ENCODE results near the gene KRTAP5-10. TPM values are rescaled to one million over a fixed set of nuclear protein-coding genes. Genes with fewer than 3 reads are reported as not detected.
"Not testable (repeated sequence)": the region's sequence is repeated elsewhere in the genome, so short reads cannot be mapped to it uniquely, and the experiment has no call there.

Gene KRTAP5-10
- total RNA-seq, 1 experiment from 2014 or later = not detected

- Mint-ChIP-seq H3K4me1 (ENCODE audit: low read depth, unreplicated experiment) (peaks cover 20% of the 10 kb centered on the region), H3K27me3 (ENCODE audit: unreplicated experiment) (peaks cover 12% of the 10 kb centered on the region)
- H3K36me3 Mint-ChIP-seq (ENCODE audit: insufficient read depth, unreplicated experiment); H3K27ac Mint-ChIP-seq (ENCODE audit: unreplicated experiment); H3K9me3 Mint-ChIP-seq (ENCODE audit: low read depth, unreplicated experiment); intact Hi-C loops (cut with micrococcal nuclease; ENCODE audit: unreplicated experiment); BruUV-seq (replicated peaks); H3K4me3 Mint-ChIP-seq (ENCODE audit: low read depth, unreplicated experiment): not testable (repeated sequence)
- CTCF ChIA-PET = interaction anchor here (0.8 to 1.2 kb wide), 2 partner anchors 9 to 198 kb away, joined by 3 read pairs; no protein-coding TSS in a partner anchor
- TF ChIP-seq, protein P1, sequence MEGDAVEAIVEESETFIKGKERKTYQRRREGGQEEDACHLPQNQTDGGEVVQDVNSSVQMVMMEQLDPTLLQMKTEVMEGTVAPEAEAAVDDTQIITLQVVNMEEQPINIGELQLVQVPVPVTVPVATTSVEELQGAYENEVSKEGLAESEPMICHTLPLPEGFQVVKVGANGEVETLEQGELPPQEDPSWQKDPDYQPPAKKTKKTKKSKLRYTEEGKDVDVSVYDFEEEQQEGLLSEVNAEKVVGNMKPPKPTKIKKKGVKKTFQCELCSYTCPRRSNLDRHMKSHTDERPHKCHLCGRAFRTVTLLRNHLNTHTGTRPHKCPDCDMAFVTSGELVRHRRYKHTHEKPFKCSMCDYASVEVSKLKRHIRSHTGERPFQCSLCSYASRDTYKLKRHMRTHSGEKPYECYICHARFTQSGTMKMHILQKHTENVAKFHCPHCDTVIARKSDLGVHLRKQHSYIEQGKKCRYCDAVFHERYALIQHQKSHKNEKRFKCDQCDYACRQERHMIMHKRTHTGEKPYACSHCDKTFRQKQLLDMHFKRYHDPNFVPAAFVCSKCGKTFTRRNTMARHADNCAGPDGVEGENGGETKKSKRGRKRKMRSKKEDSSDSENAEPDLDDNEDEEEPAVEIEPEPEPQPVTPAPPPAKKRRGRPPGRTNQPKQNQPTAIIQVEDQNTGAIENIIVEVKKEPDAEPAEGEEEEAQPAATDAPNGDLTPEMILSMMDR (IDR thresholded peaks at IDR 0.05; ENCODE audit: unreplicated experiment) = peak; percentile 35
- DNase-seq = peak; percentile 69
Measured at GRCh38 chr11:71588822-71589545, 23.6 kb downstream of the KRTAP5-10 start.

DNA sequence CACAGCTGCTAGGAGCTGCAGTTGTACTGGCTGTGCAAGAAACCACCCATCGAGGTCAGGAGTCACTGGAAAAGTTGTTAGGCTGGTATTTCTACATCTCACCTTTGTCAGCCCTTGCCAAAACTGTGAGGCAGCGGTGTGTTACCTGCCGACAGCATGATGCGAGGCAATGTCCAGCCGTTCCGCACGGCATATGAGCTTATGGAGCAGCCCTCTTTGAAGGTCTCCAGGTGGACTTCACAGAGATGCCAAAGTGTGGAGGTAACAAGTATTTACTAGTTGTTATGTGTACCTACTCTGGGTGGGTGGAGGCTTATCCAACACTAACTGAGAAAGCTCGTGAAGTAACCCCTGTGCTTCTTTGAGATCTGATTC, 24.2 kb downstream of the KRTAP5-10 start:
- BruUV-seq (replicated peaks); H3K4me3 Mint-ChIP-seq (ENCODE audit: low read depth, unreplicated experiment); intact Hi-C loops (cut with micrococcal nuclease; ENCODE audit: unreplicated experiment); H3K27ac Mint-ChIP-seq (ENCODE audit: unreplicated experiment); H3K9me3 Mint-ChIP-seq (ENCODE audit: low read depth, unreplicated experiment); H3K36me3 Mint-ChIP-seq (ENCODE audit: insufficient read depth, unreplicated experiment): not testable (repeated sequence)
- Mint-ChIP-seq H3K27me3 (ENCODE audit: unreplicated experiment) (peaks cover 17% of the 10 kb centered on the region), H3K4me1 (ENCODE audit: low read depth, unreplicated experiment) (peaks cover 20% of the 10 kb centered on the region)
- DNase-seq = peak; percentile 26
- CTCF ChIA-PET = interaction anchor here (0.8 to 1.2 kb wide), 2 partner anchors 10 to 197 kb away, joined by 3 read pairs; no protein-coding TSS in a partner anchor

DNA sequence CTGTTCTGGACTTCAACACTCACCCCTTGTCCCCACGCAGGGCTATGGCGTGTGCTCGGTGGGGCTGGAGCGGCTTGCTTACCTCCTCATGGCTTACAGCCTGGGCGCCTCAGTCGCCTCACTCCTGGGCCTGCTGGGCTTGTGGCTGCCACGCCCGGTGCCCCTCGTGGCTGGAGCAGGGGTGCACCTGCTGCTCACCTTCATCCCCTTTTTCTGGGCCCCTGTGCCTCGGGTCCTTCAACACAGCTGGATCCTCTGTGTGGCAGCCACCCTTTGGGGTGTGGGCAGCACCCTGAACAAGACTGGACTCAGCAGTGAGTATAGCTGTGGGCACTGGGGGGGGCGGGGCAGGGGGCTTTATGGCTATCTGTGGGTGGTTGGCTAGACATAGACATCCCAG, 37.9 kb downstream of the KRTAP5-10 start:
- H3K36me3 Mint-ChIP-seq (ENCODE audit: insufficient read depth, unreplicated experiment); H3K9me3 Mint-ChIP-seq (ENCODE audit: low read depth, unreplicated experiment); DNase-seq; H3K4me3 Mint-ChIP-seq (ENCODE audit: low read depth, unreplicated experiment); CTCF ChIA-PET; H3K27ac Mint-ChIP-seq (ENCODE audit: unreplicated experiment); BruUV-seq (replicated peaks); H3K4me1 Mint-ChIP-seq (ENCODE audit: low read depth, unreplicated experiment); intact Hi-C loops (cut with micrococcal nuclease; ENCODE audit: unreplicated experiment): not testable (repeated sequence)
- H3K27me3 Mint-ChIP-seq (ENCODE audit: unreplicated experiment) = peaks cover 55% of the 10 kb centered on the region

- TF ChIP-seq, protein P1 (IDR thresholded peaks at IDR 0.05; ENCODE audit: unreplicated experiment) = peak; percentile 63
- BruUV-seq (replicated peaks); H3K4me1 Mint-ChIP-seq (ENCODE audit: low read depth, unreplicated experiment); H3K4me3 Mint-ChIP-seq (ENCODE audit: low read depth, unreplicated experiment); H3K36me3 Mint-ChIP-seq (ENCODE audit: insufficient read depth, unreplicated experiment); H3K27ac Mint-ChIP-seq (ENCODE audit: unreplicated experiment); intact Hi-C loops (cut with micrococcal nuclease; ENCODE audit: unreplicated experiment); H3K9me3 Mint-ChIP-seq (ENCODE audit: low read depth, unreplicated experiment): not testable (repeated sequence)
- CTCF ChIA-PET = interaction anchor here (1.1 kb wide), 1 partner anchor 25 kb away, joined by 3 read pairs; no protein-coding TSS in a partner anchor
- peak; percentile 51 for DNase-seq
- H3K27me3 Mint-ChIP-seq (ENCODE audit: unreplicated experiment) = peaks cover 57% of the 10 kb centered on the region
Measured at GRCh38 chr11:71604798-71605488, 39.6 kb downstream of the KRTAP5-10 start.

DNA sequence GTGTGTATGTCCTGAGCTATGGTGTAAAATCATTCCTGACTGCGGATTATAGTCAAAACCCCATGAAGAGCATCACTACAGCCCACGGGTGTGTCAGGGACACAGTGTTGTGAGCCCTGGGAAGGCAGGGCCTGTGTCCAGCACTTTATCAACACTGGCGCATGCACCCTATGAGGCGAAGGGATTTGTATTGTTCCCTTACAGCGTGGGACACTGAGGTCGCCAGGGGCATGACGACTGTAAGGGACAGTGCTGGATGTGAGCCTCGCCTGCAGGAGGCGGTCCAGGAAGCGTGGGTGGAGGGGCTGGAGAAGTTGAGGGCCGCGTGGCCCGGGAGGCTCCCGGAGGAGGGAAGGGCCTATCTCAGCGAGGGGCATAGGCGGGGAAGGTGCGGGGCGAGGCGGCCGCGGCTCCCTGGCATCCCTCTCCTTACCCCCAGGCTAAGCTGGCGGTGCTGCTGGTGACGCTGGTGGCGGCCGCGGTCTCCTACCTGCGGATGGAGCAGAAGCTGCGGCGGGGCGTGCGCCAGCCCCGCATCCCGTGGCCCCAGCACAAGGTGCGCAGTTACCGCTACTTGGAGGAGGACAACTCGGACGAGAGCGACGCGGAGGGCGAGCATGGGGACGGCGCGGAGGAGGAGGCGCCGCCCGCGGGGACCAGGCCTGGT, 41.6 kb downstream of the KRTAP5-10 start:
- Mint-ChIP-seq H3K4me3 (ENCODE audit: low read depth, unreplicated experiment) (peak overlapping the region; percentile 43), H3K27me3 (ENCODE audit: unreplicated experiment) (peaks cover 48% of the 10 kb centered on the region)
- CTCF ChIA-PET; BruUV-seq (replicated peaks); H3K36me3 Mint-ChIP-seq (ENCODE audit: insufficient read depth, unreplicated experiment); intact Hi-C loops (cut with micrococcal nuclease; ENCODE audit: unreplicated experiment); H3K27ac Mint-ChIP-seq (ENCODE audit: unreplicated experiment); H3K9me3 Mint-ChIP-seq (ENCODE audit: low read depth, unreplicated experiment); H3K4me1 Mint-ChIP-seq (ENCODE audit: low read depth, unreplicated experiment); DNase-seq: not testable (repeated sequence)

DNA sequence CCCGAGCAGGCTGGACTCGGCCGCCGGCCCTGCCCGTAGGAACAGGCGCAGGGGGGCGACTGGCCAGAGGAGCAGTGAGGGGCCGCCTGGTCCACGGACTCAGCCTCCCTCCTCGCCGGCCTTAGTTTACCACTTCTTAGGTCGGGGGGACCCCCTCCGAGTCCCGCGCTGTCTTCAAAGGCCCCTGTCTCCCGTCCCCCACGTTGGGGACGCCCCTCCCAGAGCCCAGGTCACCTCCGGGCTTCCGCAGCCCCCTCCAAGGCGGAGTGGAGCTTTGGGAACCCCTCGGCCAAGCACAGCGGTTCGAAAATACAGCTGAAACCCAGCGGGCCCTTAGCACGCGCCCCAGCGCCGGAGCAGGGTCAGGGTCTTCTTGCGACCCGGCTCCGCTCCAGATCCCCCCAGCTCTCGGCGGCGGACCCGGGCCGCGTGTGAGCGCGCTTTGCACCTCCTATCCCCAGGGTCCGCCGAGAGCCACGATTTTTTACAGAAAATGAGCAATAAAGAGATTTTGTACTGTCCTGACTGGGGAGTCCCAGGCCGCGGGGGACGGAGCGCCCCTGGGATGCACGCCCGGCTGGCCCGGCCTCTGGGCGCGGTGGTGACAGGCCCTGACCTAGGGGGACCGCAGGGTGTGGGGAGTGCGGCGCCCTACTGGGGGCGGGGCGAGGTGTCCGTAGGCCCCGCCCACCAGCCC, 42.3 kb downstream of the KRTAP5-10 start:
- BruUV-seq (replicated peaks); intact Hi-C loops (cut with micrococcal nuclease; ENCODE audit: unreplicated experiment); CTCF ChIA-PET; H3K9me3 Mint-ChIP-seq (ENCODE audit: low read depth, unreplicated experiment); H3K27ac Mint-ChIP-seq (ENCODE audit: unreplicated experiment); H3K36me3 Mint-ChIP-seq (ENCODE audit: insufficient read depth, unreplicated experiment); H3K4me1 Mint-ChIP-seq (ENCODE audit: low read depth, unreplicated experiment); DNase-seq: not testable (repeated sequence)
- H3K4me3 Mint-ChIP-seq (ENCODE audit: low read depth, unreplicated experiment) = peak overlapping the region; percentile 43
- peaks cover 42% of the 10 kb centered on the region for H3K27me3 Mint-ChIP-seq (ENCODE audit: unreplicated experiment)

DNA sequence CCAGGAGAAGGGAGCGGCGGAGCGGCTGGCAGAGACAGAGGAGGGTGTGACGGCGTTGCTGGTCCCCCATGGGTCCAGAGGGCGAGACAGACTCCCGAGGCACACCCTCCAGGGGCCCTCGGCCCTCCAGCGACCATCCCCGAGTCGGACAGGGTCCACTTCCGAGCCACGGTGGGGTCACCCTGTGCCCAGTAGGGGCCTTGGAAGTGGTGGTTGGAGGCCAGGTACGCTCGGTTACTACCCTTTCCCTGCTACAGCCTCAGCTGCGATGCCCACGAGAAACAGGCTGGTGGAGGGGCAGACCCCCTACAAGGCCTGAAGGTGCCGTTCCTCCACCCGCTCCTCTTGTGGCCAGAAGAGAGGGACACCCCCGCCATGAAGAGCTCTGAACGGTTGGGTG, 42.9 kb downstream of the KRTAP5-10 start:
- BruUV-seq (replicated peaks); intact Hi-C loops (cut with micrococcal nuclease; ENCODE audit: unreplicated experiment); H3K36me3 Mint-ChIP-seq (ENCODE audit: insufficient read depth, unreplicated experiment); DNase-seq; H3K9me3 Mint-ChIP-seq (ENCODE audit: low read depth, unreplicated experiment); H3K27ac Mint-ChIP-seq (ENCODE audit: unreplicated experiment); CTCF ChIA-PET; H3K4me3 Mint-ChIP-seq (ENCODE audit: low read depth, unreplicated experiment); H3K4me1 Mint-ChIP-seq (ENCODE audit: low read depth, unreplicated experiment): not testable (repeated sequence)
- peaks cover 38% of the 10 kb centered on the region for H3K27me3 Mint-ChIP-seq (ENCODE audit: unreplicated experiment)

Measured in Calu3 (cell line).